TTC549 (cell line): ENCODE measurements around the gene TIMM10.
"Not testable (repeated sequence)": the region's sequence is repeated elsewhere in the genome, so short reads cannot be mapped to it uniquely, and the experiment has no call there.

Experiments
- FAIRE-seq: peaks from 2 replicates; lab custom pipeline; 2012; peaks lifted over from hg19 to GRCh38; lab: Jason Lieb, UNC

The TIMM10 gene

DNA sequence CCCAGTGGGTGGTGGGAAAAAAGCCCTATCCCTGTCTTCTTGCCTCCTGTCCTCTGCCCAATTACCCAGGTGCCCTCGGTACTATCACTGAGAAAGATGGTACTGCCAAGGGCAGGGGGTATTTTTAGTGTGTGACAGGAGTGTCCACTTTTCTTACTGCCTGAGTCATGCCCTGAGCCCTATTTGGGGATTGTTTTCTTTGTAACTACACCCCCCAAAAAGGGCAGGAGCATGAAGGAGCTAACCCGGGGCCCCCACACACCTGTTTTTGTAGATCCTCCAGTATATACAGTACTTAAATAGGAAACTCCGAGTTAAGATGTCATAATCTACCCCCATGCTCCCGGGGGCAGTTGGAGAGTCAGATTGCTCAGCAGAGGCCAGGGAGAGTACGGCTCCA is 10.6 kb upstream of the TIMM10 start:
- no peak for FAIRE-seq

- FAIRE-seq, result no peak
Observed at GRCh38 chr11:57539342-57539741, 8.8 kb upstream of the TIMM10 start.

- FAIRE-seq, result no peak
Observed at GRCh38 chr11:57536947-57537619, 6.5 kb upstream of the TIMM10 start, which contains the start of gene SMTNL1. Gene SMTNL1, plus strand, starts transcription at chr11:57537595. Its CDS starts 5,048 bp downstream, at chr11:57542643.

DNA sequence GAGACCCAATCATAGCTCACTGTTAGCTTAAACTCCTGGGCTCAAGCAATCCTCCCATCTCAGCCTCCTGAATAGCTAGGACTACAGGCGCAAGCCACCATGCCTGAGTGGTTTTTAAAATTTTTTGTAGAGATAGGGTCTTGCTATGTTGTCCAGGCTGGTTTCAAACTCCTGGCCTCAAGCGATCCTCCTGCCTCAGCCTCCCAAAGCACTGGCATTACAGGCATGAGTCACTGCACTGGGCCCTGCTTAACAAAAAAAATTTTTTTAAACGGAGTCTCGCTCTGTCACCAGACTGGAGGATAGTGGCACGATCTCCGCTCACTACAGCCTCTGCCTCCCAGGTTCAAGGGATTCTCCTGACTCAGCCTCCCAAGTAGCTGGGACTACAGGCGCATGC is 3.9 kb upstream of the TIMM10 start:
- not testable (repeated sequence) for FAIRE-seq

DNA sequence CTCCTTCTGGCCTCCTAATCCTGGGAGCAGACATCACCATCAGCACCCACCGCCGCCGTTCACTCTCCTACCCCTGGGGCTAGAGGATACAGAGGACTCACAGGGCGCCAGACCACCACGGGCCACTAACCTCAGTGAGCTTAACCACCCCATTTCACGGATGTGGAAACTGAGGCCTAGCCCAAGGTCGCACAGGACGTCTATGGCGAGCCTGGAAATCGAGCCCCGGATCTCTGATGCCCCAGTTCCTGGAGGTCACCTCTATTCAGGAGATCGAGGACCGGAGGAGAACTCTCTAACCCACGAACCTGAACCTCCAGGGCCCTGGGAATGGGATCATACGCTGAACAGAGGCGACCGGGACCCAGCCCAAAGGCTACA is 349 bp downstream of the TIMM10 start:
- FAIRE-seq, result no peak

- FAIRE-seq, result no peak
Observed at GRCh38 chr11:57529012-57529411, 1.5 kb downstream of the TIMM10 start.

GRCh38 chr11:57527056-57527631 is 3.4 kb downstream of the TIMM10 start:
- no peak for FAIRE-seq

- no peak for FAIRE-seq
Observed at GRCh38 chr11:57523419-57523818, 7.1 kb downstream of the TIMM10 start.

DNA sequence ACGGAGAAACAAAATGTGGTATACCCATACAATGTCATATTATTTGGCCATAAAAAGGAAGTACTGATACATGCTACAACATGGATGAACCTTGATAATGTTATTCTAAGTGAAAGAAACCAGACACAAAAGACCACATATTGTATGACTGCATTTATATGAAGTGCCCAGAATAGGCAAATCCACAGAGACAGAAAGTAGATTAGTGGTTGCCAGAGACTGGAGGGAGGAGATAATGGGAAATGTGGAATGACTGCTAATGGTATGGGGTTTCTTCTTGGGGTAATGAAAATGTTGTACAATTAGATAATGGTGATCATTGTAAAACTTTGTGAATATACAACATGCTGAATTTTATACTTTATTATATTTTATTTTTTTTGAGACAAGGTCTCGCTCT is 9.4 kb downstream of the TIMM10 start:
- no peak for FAIRE-seq

DNA sequence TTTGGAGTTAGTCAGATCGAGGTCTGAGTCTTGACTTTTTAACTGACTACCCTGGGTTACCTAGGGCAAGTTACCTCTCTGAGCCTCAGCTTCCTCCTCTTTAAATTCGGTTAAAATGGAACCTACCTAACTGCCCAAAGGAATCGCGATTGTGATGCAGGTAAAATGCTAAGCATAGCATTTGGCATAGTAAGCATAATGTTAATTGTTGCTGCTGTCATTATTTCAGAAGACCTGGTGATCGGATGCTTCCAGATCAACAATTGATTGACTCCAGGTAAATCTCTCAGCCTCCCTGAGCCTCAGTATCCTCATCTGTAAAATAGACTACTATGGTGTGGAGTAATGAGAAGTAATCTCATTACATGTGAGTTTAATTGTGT is 14.5 kb downstream of the TIMM10 start:
- FAIRE-seq, result no peak

DNA sequence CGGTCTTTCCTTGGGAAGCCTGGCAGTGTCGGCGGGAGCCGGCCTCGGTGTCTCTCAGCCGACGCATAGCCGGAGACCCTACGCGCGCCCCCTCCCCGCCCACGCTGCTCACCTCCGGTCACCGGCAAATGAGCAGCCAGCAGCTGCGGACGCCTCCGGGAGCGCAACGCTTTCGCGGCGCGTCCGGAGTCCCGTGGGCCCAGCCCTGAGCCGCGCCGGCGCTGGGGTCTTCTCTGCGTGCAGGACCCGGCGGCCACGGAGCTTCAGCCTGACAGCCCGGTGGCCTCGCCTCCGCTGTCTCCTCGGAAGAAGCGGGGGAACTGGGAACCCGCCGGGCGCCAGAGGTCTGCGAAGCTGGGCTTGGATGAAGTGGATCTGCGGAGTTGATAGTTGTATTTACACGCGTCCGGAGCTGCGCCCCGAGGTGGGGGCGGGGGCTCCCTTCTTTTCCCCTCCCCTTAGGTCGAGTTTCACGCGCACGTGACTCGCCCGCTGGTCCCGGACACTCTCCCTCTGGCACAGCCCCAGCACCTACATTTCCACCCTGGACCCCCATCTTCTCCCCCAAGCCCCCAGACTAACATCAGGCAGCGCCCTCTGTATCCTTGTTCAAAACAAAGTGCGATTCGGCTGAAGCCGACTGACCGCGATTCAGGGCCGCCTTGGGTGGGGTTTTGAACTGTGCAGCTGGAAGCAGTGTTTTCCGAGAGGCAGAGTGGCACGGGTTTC is 15.1 kb downstream of the TIMM10 start, which contains the start of gene SLC43A1:
SLC43A1 (minus strand) TSS at position 371 of the 729 bp plus-strand sequence. CDS start 1,591 bp downstream, outside the sequence.
- FAIRE-seq, result no peak

GRCh38 chr11:57514538-57515331 is 15.8 kb downstream of the TIMM10 start:
- FAIRE-seq, result no peak

DNA sequence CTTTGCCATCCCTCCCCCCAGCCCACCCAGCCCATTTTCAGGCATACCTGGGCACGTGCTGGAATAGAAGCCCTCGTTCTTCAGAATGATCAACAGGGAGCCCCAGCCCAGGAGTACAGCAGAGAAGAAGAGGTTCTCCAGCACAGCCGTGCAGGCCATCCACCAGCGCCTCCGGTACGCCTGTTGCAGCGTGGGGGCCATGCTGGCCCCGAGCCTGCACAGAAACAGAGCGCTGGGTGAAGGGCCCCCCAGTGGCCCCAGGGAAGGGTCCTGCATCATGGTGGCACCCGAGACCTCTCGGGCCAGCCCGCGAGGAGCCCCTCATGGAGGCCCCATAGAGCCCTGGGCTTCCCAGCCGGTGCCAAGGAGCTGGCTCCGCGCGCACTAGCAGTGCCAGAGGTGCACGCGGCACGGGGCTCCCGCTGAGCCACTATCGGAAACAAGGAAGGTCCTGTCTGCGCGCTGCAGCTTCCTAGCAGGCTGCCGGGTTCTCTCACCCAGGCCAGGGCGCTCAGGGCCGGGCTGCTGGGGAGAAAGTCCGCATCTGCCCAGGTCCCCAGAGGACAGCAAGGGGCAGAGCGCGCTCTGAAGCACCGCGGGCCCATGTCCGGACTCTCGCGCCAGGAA is 16.5 kb downstream of the TIMM10 start:
- no peak for FAIRE-seq

GRCh38 chr11:57513452-57513795 is 17.1 kb downstream of the TIMM10 start:
- no peak for FAIRE-seq

- no peak for FAIRE-seq
Observed at GRCh38 chr11:57512646-57513451, 17.7 kb downstream of the TIMM10 start.

- FAIRE-seq, result no peak
Observed at GRCh38 chr11:57511741-57512430, 18.7 kb downstream of the TIMM10 start.

DNA sequence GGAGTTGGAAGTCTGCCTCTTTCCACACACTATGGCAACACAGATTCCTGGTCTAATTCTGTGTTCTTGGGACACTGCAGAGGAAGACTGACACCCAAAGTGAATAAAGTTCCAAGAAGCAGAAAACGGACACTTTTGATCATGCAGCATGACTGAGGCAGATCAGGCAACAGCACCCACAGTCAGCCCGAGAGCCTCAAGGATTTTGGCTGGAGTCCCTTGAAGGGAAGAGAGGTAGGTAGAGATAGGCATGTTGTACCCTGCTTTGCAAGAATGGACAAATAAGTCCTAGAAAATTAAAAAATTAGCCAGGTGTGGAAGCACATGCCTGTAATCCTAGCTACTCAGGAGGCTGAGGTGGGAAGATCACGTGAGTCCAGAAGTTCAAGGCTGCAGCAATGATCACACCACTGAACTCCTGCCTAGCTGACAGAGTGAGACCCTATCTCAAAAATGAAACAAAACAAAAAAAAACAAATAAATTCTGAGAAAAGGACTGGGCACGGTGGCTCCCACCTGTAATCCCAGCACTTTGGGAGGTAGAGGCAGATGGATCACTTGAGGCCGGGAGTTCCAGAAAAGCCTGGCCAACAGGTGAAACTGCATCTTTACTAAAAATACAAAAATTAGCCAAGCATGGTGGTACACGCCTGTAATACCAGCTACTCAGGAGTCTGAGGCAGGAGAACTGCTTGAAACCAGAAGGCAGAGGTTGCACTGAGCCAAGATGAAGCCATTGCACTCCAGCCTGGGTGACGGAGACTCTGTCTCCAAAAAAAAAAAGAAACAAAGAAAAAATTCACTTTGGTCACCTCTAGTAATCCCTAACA is 22.0 kb downstream of the TIMM10 start:
- FAIRE-seq, result no peak

DNA sequence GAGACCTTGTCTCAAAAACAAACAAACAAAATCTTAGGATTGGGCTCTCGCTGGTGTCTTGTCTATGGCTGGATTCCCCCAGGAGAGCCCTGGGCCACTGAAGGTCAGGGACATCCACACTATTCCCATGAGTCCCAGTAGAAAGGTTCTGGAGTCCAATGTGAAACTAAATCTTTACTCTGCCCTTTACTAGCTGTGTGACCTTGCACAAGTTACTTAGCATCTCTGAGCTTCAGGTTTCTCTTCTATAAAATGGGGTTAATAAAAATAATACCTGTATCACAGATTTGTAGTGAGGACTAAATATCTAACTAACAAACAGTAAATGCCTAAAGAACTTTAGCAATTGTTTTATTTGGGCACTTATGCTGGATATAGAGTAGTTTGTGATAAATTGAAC is 24.0 kb downstream of the TIMM10 start:
- no peak for FAIRE-seq

- no peak for FAIRE-seq
Observed at GRCh38 chr11:57504511-57504910, 26.0 kb downstream of the TIMM10 start.

GRCh38 chr11:57502870-57503269 is 27.7 kb downstream of the TIMM10 start:
- FAIRE-seq, result no peak
